NT2/D1 (cell line): ENCODE measurements around the gene TBC1D20.

Experiments
- DNase-seq: peaks from one replicate; pipeline ENCODE4 v3.0.0-alpha.2; 2011; ENCODE audit warnings: low read depth, low spot score
- H3K27me3 ChIP-seq: 2 replicates; pipeline ENCODE4 v1.6.0; 2011; ENCODE audit warnings: mild to moderate bottlenecking; ENCODE audit not compliant: insufficient read length, insufficient read depth
- H3K36me3 ChIP-seq: 2 replicates; pipeline ENCODE4 v1.6.1; 2011; ENCODE audit warnings: mild to moderate bottlenecking, low read length, mixed read lengths; ENCODE audit not compliant: insufficient read depth, insufficient read length
- H3K4me1 ChIP-seq: 2 replicates; pipeline ENCODE4 v1.5.1; 2011; ENCODE audit not compliant: insufficient read depth, insufficient read length
- H3K4me3 ChIP-seq: 2 replicates; pipeline ENCODE4 v1.5.1; 2011; ENCODE audit warnings: low read depth; ENCODE audit not compliant: insufficient read length
- H3K9ac ChIP-seq: 2 replicates; pipeline ENCODE4 v1.6.0; 2011; ENCODE audit warnings: low read depth; ENCODE audit not compliant: insufficient read length
- H3K9me3 ChIP-seq: 2 replicates; pipeline ENCODE4 v1.5.1; 2011; ENCODE audit warnings: mild to moderate bottlenecking, low read length; ENCODE audit not compliant: insufficient read depth
- SUZ12 ChIP-seq: IDR thresholded peaks from 2 replicates; pipeline ENCODE4 v1.6.1; 2011; ENCODE audit not compliant: insufficient read length, insufficient read depth; ENCODE audit errors: extremely low read depth
- YY1 ChIP-seq: IDR thresholded peaks from 2 replicates; pipeline ENCODE4 v1.6.1; 2011; ENCODE audit not compliant: insufficient read length, insufficient read depth
- ZNF274 ChIP-seq: IDR thresholded peaks from 2 replicates; pipeline ENCODE4 v1.6.1; 2011; ENCODE audit warnings: mild to moderate bottlenecking, low read depth, low read length

TBC1D20 gene

DNA sequence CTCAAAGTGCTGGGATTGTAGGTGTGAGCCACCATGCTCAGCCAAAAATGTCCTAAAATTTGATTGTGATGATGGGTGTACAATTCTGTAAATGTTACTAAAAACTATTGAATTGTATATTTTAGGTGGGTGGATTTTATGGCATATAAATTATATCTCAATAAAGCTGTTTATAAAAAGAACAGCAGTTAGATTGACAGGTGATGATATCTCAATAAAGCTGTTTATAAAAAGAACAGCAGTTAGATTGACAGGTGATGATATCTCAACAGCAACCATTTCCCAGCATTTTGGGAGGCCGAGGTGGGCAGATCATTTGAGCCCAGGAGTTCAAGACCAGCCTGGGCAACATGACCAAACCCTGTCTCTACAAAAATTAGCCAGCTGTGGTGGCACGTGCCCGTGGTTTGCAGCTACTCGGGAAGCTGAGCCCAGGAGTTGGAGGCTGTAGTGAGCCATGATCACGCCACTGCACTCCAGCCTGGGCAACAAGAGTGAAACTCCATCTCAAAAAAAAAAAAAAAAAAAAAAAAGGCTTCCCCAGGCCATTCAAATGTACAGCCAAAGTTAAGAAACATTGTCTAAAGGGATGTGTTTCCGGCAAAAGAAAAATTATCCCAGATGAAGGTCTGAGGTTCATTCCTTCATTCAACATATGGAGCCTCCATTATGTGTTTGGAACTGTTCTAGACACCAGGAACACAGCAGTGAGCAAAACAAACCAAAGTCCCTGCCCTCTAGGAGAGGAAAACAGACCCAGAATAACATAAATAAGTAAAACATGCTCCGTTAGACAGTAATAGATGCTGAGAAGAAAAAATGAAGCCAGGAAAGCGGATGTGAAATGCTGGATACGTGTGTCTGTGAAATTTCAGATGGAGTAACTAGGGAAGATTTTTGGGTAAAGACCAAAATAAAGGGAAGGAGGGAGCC, 55.9 kb downstream of the TBC1D20 start:
- Histone ChIP-seq H3K9ac (peak overlapping the region; percentile 74), H3K36me3 (peaks cover 18% of the 10 kb centered on the region), H3K9me3 (0 out of 2 replicates have a peak, but pooled peaks cover under 1% of the 10 kb centered on the region), H3K4me1 (peaks cover 2% of the 10 kb centered on the region), H3K4me3 (peak overlapping the region; percentile 45), H3K27me3 (no peaks in the 10 kb centered on the region)
- no peak for DNase-seq
- no peak for TF ChIP-seq ZNF274
- TF ChIP-seq YY1 = no peak
- no peak for TF ChIP-seq SUZ12

DNA sequence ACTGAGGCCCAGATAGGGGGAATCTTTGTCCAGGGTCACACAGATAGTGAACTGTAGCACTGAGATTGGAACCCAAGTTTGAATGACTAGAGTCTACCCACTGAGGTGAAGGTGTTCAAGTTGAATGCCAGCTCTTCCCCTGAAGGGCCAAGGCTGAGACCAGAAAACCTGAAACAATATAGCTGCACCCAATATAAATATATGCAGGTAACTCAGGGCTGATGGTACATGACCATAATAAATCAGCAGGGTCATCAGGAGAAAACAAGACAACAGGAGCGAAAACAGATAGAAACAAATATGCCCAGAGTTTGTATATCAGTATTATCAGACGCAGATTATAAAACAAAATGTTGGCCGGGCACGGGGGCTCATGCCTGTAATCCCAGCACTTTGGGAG, 58.2 kb downstream of the TBC1D20 start:
- Histone ChIP-seq H3K9me3 (no peaks in the 10 kb centered on the region), H3K27me3 (no peaks in the 10 kb centered on the region), H3K36me3 (no peaks in the 10 kb centered on the region), H3K4me1 (peaks cover 3% of the 10 kb centered on the region), H3K4me3 (no peak overlapping the region), H3K9ac (no peak overlapping the region)
- DNase-seq = no peak
- TF ChIP-seq YY1 (no peak), SUZ12 (no peak), ZNF274 (no peak)

DNA sequence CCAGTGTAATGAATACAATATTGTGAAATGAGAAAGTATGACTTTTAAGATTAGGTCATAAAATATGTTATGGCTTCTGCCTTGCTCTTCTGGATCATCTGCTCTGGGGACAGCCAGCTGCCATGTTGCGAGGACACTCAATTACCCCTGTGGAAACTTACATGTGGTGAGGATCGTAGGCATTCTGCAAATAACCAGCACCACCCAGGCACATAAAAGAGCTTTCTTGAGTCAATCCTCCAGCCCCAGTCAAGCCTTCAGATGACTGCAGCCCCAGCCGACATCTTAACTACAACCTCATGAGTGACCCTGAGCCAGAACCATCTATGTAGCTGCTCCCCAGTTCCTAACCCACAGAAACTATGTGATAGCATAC, 58.8 kb downstream of the TBC1D20 start:
- no peaks in the 10 kb centered on the region for H3K9me3 ChIP-seq
- H3K27me3 ChIP-seq = no peaks in the 10 kb centered on the region
- no peak for TF ChIP-seq YY1
- no peak for TF ChIP-seq SUZ12
- no peak for TF ChIP-seq ZNF274

DNA sequence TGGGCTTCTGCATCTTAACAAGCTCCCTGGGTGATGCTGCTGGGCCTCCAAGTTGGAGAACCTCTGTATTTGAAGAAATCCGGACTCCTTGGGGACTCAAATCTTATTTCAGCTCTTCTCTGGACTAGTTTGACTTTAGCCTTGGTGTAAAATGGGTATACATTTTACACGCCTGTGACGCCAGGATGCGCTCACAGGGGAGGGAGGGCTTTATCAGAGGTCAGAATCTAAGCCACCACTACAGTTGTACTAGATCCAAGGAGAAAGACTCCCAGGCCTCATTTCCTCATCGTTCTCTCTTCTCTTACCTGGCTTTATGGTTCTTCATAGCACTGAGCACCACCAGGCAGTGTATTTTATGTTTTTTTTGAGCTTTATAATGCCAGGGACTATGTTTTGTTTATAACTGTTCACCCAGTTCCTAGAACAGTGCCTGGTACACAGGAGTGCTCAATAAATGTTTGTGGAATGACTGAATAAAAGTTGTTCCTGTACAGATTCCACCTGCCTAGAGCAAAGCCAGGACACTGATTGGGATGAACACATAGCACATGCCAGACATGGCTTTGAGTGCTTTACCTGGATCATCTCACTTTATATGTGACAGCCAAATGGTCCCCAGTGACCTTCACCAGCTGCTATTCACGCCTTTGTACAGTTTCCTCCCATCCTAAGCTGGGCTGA, 59.3 kb downstream of the TBC1D20 start:
- H3K27me3 ChIP-seq = no peaks in the 10 kb centered on the region
- no peak overlapping the region for H3K9ac ChIP-seq
- H3K9me3 ChIP-seq = no peaks in the 10 kb centered on the region
- DNase-seq = no peak
- H3K4me1 ChIP-seq = peaks cover 2% of the 10 kb centered on the region
- no peaks in the 10 kb centered on the region for H3K36me3 ChIP-seq
- H3K4me3 ChIP-seq = no peak overlapping the region
- no peak for TF ChIP-seq SUZ12
- no peak for TF ChIP-seq YY1
- TF ChIP-seq ZNF274 = no peak

More for the DNA sequence above, 58.8 kb downstream of the TBC1D20 start:
- H3K36me3 ChIP-seq = no peaks in the 10 kb centered on the region
- DNase-seq = no peak
- peaks cover 2% of the 10 kb centered on the region for H3K4me1 ChIP-seq
- H3K4me3 ChIP-seq = no peak overlapping the region
- H3K9ac ChIP-seq = no peak overlapping the region

DNA sequence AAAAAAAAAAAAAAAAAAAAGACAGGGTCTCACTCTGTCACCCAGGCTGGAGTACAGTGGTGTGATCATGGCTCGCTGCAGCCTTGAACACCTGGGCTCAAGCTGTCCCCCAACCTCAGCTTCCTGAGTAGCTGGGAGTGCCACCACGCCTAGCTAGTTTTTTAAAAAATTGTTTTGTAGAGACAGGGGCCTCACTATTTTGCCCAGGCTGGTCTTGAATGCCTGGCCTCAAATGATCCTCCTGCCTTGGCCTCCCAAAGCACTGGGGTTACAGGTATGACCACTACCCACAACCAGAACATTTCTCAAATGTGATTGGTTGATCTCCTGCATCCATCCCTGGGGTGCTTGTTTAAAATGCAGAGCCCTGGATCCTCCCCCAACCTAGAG, 59.8 kb downstream of the TBC1D20 start:
- H3K9me3 ChIP-seq = no peaks in the 10 kb centered on the region
- H3K27me3 ChIP-seq = no peaks in the 10 kb centered on the region
- TF ChIP-seq YY1 (no peak), SUZ12 (no peak), ZNF274 (no peak)
- no peaks in the 10 kb centered on the region for H3K36me3 ChIP-seq
- H3K4me1 ChIP-seq = peaks cover 2% of the 10 kb centered on the region
- no peak overlapping the region for H3K4me3 ChIP-seq
- no peak overlapping the region for H3K9ac ChIP-seq
- no peak for DNase-seq

DNA sequence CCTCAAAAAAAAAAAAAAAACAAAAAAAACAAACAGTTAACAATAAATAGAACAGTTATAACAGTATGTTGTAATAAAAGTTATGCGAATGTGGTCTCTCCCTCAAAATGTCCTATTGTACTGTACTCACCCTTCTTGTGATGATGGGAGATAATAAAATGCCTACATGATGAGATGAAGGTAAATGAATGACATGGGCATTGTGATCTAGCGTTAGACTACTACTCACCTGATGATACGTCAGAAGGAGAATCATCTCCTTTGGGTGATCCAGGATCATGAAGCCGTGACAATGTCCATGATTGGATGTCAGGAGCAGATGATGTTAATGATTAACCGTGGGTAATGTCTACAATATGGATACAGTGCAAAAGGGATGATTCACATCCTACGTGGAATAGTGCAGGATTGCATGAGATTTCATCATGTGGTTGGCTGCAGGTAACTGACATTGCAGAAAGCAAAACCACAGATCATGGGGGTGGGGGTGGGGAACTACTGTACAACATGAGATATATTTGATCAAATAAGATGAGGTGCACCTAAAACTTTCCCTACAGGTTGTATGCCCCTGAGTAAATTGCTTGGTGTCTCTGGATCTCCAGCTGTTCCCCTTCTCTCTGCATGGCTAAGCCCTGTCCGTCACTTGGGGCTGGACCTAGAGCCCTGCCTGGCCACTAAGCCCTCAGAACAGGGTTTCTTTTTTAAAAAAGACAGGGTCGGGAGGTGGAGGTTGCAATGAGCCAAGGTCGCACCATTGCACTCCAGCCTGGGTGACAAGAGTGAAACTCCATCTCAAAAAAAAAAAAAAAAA, 60.4 kb downstream of the TBC1D20 start:
- Histone ChIP-seq H3K27me3 (no peaks in the 10 kb centered on the region), H3K4me3 (no peak overlapping the region), H3K36me3 (peaks cover 3% of the 10 kb centered on the region), H3K9me3 (no peaks in the 10 kb centered on the region), H3K9ac (no peak overlapping the region), H3K4me1 (peaks cover 2% of the 10 kb centered on the region)
- TF ChIP-seq ZNF274 (no peak), SUZ12 (no peak), YY1 (no peak)
- no peak for DNase-seq

DNA sequence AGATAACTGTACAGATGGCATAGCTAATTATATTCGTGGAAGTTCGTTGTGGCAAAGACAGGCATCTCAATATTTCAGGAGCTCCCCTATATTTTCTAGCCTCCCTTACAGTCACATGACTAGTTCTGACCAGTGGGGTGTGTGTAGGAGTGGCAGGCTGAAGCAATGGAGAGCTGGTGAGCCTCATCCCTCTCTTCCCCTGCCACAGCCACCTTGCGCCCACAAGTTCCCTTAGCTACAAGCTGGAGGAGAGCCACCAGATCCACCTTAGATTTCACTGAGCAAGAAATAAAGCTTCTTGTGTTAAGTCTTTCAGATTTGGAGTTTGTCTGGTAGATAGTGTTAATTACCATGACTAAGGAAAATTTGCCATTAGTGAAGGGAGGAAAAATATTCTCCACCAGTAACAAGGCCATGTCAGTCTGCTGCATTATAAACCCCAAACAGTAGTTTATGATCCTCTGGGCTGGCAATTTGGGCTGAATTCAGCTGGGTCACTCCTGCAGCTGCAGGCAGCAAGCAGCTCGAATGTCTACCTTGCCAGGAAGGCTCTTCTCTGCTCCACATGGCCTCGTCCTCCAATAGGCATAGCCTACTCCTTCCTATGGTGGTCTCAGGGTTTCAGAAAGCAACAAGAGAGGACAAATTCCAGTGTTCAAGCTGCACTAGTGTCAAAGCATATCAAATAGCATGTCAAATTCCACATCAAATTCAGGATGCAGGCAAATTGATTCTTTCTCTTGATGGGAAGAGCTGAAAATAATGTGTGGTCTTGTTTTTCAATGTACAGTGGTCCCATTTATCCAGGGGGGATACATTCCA, 61.7 kb downstream of the TBC1D20 start:
- Histone ChIP-seq H3K27me3 (no peaks in the 10 kb centered on the region), H3K9ac (no peak overlapping the region), H3K36me3 (peaks cover 13% of the 10 kb centered on the region), H3K4me1 (peaks cover 2% of the 10 kb centered on the region), H3K9me3 (no peaks in the 10 kb centered on the region), H3K4me3 (no peak overlapping the region)
- no peak for DNase-seq
- no peak for TF ChIP-seq YY1
- no peak for TF ChIP-seq SUZ12
- TF ChIP-seq ZNF274 = no peak
